Activated T-cell treated with anti-CD3 and anti-CD28 coated beads for 24 hours (primary cell): ENCODE measurements around the gene TBC1D14.

Experiments
- DNase-seq: peaks from one replicate; pipeline ENCODE4 v3.0.0-alpha.2; 2020; ENCODE audit warnings: low read depth

The TBC1D14 gene

DNA sequence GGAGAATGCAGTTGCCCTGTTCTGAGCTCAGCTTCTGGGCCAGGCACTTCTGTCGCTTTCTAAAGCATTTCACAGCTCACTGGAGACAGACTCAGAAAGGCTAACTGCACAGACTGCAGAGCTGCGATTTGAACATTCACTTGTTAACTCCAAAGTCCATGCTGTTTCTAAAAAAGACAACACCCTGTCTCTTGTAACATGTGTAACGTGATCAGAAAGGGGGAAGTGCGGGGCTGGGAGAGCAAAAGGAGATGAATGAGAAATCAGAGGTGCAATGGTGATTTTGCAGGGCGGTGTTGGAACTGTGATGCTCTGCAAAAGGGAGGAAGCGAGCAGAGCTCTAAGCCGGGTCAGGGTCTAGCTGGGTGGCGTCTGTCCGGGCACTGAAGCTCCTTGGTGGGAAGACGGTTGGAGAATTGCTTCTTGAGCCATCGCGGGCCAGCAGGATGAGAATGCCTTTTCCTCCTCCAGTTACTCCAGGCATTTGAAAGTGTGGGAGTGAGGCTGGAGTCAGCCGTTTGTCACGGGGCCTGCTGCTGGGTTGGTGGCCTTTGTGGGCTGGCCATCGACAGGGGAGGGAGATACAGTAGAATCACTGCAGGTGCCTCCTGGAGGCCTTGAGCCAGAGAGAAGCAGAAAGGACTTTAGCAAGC, 20.3 kb downstream of the TBC1D14 start:
- no peak for DNase-seq

DNA sequence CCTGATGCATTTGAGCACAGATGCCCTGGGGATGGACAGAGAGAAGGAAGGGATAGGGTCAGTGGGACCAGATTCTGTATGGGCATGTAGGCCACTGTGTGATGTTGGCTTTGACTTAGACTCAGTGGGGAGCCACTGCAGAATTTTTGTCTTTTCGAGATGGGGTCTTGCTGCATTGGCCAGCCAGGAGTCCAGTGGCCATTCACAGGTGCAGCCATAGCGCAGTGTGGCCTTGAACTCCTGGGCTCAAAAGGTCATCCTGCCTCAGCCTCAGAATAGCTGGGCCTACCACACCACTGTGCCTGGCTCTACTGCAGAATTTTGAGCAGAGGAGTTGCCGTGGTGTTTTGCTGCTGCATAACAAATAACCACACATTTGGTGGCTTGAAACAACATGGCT, 22.8 kb downstream of the TBC1D14 start:
- no peak for DNase-seq

DNA sequence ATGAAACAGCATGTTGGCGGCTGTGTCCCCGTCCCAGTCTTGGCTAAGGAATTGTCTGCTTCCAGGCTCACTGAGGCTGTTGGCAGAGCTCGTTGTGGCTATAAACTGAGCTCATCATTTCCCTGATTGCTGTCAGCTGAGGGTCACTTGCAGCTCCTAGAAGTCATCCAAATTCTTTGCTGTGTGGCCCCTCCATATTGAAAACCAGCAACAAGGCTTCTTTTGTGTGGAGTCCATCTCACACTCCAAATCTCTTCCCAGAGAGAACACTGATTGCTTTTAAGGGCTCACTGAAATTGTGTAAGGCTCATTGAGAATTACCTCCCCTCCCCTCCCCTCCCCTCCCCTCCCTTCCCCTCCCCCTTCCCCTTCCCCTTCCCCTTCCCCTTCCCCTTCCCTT, 23.3 kb downstream of the TBC1D14 start:
- no peak for DNase-seq

DNA sequence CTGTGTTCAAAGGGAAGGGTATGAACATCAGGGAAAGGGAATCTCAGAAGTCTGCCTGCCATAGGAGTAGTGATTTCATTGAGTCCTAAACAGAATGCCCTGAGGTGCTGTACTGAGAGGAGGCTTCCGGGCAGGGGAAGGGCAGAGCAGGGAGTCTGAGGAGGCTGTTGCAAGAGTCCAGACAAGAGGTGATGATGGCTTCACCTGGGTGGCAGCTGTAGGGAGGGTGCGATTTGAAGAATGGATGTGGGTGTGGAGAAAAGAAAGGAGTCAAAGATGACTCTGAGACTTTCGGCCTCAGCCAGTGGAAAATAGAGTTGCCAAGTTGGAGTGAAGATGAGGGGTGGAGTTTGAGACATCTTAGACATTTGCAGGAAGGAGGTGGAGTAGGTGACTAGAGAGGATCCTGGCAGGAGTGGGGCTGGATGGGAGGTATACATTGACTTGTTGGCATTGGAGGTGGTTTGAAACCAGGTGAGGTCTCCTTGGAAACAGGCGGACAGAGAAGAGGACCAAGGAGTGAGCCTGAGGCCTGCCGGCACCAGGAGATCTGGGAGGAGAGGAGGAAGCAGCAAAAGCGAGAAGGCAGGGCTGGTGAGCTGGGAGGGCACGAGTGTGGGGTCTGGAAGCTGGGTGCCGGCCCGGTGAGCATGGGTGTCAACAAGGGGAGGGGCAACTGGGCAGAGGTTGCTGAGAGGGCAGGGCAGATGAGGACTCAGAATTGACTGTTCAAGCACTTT, 24.2 kb downstream of the TBC1D14 start:
- no peak for DNase-seq

DNA sequence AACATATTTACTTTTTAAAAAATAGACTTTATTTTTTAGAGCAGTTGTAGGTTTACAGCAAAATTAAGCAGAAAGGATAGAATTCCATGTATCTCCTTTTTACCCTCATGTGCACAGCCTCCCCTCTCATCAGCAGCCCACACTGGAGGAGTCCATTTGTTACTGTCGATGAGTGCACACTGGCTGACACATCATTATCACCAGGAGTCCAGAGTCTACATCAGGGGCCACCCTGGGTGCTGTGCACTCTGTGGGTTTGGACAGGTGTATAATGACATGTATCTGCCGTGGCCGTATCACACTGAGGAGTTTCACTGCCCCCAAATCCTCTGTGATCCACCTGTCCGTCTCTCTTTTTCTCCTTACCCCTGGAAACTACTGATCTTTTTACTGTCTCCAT, 26.3 kb downstream of the TBC1D14 start:
- no peak for DNase-seq

DNA sequence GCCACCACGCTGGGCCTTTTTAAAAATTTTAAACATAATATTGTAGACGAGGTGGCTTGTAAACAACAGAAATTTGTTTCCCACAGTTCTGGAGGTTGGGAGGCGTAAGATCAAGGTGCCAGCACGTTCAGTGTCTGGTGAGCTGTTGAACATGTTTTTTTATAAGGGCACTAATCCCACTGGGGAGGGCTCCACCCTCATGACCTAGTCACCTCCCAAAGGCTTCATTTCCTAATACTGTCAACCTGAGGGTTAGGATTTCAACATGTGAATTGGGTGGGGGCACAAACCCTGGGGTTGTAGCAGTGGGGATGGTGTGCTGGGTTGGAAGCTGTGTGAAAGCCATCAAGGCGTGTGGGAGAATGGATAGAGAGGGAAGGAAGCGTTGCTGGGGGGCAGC, 27.6 kb downstream of the TBC1D14 start:
- no peak for DNase-seq

DNA sequence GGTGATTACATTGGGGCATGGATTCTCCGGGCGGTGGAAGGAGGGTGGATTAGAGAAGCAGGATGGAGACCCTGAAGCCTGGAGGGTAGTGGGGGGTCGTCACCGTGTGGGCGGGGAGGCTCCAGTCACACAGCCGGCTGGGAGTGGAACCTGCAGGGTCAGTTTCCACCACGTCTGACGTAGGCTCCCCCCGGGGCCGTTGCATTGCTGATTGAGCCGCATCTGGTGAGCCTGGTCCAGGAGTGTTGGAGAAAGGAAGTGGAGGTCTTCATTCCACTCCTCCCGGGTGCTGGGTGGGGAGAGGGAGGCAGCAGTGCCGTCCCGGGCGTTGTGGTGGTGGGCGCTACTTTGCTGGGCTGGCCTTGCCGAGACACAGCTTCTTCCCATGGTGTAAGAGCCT, 28.1 kb downstream of the TBC1D14 start:
- DNase-seq, result no peak

DNA sequence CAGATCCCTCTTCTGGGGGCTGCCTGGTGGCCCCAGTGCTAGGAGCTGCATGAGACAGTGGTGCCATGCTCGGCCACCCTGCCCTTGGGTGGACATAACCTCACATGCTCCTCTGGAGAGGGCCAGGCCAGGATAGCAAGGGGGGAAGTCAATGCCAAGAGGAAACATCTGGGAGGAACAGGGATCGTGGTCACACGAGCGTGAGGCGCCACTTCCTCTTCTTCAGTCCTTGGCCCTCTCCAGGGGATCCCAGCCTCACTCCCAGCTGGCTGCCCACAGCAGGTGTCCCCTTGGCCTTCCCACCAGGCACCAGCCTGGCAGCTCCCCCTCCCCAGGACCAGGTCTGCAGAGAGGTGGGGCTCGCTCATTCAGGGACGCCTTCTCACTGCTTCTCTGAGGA, 28.6 kb downstream of the TBC1D14 start:
- DNase-seq, result no peak

DNA sequence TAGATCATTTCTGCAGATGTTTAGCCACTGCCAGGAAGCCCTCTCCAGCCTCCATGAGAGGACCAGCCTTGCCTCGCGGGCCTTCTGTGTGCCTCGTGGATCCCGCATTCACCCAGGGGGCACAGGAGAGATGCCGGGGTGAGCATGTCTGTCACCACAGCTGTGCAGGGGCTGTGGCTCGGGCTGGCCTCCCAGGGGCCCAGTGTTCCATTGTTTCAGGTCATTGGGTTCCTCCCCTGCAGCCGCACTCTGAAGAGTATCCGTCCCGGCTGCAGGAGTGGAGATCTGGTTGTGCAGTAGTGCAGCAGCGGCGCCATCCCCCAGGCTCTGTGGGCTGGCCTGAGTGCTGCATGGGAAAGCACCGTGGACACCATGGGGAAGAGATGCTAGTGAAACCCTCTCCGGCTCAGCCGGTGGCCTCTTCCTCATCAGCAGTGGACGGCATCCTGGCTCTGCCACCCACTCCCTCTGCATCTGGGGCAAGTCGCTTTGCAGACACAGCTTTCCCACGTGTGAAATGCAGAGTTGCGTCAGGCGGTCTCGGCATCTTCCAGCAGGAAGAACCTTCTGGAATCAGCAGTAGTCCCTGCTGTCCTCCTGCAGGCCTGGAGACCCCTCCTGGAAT, 29.1 kb downstream of the TBC1D14 start:
- DNase-seq, result no peak

DNA sequence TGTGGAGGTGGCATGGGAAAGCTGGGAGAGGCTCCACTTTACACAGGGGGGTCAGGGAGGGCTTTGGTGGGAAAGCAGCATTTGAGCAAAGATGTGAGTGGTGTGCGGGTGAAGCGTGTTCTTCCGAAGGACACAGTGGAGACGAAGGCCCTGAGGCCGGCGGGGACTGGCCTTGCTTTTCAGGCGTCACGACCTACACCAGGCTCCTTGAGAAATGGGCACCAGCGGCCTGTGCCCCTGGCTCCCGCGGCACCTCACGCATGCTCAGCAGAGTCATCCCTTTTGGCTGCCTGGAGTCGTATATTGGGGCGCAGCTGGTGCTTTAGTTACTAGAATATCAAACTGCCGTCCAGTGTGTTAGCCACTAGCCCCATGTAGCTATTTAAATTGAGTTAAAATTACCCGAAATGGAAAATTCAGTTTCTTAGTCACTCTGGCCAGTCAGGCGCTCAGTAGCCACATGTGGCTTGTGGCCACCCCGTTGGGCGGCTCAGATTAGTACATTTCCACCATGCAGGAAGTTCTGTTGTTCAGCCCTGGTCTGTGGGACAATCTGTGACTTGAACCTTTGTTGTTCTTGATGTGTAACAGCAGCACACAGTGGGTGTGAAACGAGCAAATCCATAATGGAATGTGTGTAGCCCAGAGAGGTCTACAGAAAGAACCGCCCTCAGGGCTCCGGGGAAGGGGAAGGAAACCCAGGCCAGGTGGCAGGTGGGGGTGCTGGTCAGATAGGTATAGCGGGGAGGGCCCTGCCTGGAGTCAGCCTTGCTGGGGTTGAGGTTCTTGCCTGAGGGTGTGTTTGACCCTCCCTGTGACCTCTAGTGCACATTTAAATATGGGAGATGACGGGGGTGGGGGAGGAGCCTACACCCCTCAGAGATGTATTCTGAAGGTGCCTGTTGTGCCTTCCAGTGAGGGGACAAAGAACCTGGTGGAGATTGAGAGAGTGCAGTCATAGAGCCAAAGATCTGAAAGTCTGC, 30.4 kb downstream of the TBC1D14 start:
- no peak for DNase-seq

DNA sequence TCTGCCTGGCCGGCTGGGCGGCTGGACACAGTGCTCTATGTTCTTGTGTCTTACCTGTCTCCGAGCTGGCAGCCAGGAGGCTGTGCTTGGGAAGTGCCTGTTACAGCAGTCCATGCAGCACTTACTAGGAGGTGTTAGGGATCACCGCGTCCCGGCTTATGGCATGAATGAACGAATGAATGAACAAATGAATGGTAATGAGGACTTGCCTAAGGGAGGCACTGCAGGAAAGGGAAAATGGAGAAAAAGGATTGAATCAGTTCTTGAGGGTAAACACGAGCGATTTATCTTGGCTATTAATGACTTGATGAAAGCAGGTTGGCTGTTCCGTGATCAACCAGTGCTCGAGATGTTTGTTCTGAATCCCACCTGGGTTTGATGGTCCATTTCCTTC, 31.1 kb downstream of the TBC1D14 start:
- DNase-seq, result no peak

DNA sequence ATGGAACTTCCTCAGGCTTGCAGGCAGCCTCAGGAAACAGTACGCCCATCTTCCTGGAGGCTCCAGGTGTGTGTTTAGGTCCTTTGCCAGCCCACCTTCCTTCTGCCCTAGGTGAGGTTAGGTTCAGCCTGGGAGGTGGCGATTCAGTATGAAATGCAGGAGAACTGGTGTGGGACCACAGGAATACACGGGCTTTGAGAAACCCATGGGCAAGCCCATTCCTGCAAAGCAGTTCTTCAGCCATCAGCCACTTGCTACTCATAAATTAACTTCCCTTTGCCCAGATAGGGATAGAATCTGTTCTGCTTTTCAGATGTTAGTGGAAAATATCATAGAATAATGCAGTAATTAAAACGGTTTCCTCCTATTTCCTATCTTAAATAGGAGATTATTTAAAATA, 32.2 kb downstream of the TBC1D14 start:
- no peak for DNase-seq

DNA sequence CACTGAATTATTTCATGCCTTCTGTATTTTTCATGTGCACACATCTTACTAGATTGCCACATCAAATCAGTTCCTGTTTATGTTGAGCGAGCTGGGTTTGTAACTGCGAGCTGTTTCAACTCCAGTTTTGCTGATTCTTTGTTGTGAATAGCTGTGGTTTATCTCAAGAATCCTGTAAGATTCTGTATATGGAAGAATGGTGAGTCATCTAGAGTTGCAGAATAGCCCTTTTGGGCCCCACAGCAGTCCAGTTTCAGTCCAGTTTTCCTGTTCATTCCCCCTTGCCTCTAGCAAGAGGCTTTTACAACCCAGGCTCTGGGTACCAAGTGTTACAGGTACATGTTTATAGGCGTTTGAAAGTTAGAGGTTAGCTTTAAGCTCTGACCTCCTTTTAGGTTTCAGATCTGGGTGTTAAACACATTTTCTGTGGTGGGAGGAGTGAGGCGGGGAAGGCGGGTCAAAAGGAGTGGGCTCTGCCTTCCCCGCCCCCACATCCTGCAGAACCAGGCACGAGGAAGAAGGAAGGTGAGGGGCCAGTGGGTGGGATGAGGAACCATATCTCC, 32.7 kb downstream of the TBC1D14 start:
- DNase-seq, result no peak

DNA sequence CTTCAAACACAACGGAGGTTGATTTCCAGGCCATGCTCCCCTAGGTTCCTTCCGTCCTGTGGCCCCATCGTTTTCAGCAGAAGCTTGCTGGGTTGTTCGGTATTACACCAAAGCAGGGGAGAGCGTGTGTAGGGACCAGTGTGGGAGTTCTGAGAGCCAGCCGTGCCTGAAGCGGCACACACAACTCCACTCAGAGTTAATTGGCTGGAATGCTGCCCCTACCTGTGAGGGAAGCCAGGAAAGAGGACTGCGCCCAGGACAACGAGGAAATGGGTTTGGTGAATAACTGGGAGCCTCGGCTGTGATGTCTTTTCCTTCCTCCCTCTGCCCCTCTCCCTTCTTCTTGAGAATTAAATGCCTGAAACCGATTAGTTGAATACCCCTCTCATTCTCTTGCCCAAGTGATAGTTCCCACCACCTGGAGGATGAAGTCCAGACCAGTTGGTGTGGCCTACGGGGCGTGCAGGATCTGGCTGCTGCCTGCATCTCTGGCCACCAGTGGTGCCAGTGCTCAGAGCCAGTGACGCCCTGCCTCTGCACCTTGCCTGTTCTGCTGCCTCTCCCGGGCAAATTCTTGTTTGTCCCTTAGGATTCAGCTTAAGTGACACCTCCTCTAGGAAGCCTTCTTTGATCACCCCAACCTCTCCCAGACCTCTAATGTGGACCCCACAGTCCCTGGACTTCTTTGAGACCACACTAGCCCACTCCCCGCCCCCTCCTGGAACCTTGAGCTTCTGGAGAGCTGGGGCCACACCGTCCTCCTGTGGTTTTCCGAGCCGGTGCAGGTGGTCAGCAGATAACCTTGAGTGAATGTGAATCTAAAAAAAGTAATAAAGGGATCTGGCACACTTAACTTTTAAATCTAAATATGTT, 33.6 kb downstream of the TBC1D14 start:
- DNase-seq, result no peak

DNA sequence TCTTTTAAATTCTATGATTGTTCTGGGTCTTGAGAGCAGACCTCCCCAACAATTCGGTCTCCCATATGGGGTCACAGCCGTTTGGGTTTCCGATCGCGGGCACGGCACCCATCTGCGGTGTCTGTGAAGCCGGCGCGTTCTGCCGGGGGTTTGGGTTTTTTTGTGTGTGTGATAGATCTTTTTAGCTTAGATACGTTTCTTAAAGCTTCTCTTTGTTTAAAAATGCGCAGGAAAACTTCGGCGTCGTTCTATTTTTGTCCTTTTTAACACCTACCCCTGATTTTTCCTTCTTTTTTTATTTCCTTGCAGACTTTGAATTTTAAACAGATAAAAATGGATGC, 34.2 kb downstream of the TBC1D14 start:
- DNase-seq, result no peak

DNA sequence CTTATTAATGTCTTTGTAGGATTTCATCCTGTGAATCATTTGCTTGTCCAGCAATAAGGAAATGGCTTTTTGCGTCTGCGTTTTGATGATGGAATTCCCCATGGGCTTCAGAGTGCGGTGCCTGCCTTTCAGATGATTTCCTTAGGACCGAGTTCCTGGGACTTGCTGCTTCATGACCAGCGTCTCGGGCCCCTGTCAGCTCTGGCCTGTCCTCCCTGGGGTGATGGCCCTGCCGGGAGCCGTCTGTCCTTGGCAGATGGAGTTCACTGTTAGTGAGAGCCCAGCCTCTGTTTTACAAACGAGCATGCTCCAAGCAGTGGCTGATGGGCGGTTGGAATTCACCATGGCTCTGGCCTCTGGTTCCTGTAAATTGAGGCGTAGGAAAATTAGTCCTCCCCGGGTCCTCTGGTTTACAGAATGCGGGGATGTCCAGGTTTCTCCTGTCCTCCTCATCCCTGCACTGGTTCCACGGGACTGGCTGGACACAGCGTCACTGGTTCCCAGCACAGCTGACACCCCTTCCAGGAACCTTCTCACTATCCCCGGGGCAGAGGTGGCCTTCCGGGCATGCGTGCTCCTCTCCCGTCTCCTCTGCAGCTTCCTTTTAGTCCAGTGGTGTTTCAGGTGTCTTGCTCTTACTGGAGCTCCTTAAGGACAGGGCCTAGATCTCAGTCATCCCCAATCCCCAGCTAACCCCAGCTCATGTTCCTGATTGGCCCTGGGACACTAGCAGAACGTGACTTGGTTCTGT, 34.9 kb downstream of the TBC1D14 start:
- no peak for DNase-seq

DNA sequence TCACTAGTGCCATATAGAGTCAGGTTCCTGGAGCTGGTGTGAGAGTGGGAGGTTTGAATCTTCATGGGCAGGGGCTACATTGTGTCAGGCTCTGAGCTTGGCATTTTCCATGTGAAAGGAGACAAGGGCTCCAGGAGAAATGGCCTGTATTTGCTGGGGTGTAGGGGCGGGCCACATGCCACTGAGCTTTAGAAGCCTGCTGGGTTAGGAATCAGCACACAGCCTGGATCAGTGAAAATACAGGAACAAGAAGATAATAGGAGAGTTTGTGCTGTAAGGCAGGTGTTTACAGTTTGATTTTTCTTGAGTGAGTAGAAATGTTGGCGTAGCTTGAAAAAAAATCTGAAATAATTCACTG, 35.4 kb downstream of the TBC1D14 start:
- DNase-seq, result no peak

DNA sequence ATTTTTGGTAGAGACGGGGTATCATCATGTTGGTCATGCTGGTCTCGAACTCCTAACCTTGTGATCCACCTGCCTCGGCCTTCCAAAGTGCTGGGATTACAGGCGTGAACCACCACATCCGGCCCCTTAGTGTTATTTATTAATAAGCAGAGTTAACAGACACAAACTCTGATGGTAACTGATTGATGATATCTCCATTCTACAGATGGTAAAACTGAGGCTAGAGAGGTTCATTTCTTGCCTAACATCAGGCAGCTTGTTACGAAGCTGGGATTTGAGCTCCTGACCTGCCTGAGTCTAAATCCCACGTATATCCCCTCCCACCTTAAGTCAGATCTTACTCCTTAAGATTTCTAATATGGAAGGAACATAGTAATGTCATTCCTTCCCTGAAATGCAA, 36.9 kb downstream of the TBC1D14 start:
- DNase-seq, result no peak

DNA sequence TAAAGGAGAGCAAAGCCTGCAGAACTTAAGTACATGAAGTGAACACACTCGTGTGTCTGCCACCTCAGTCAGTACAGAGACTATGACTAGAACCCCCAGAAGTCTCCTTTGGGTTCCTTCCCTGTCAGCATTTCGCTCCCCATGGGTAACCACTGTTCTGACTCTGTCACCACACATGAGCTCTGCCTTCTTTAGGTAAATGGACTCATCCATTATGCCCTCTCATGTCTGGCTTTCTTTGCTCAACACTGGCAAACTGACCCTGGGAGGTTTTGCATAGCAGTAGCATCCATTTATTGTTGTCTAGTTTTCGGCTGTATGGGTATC, 38.5 kb downstream of the TBC1D14 start:
- no peak for DNase-seq

DNA sequence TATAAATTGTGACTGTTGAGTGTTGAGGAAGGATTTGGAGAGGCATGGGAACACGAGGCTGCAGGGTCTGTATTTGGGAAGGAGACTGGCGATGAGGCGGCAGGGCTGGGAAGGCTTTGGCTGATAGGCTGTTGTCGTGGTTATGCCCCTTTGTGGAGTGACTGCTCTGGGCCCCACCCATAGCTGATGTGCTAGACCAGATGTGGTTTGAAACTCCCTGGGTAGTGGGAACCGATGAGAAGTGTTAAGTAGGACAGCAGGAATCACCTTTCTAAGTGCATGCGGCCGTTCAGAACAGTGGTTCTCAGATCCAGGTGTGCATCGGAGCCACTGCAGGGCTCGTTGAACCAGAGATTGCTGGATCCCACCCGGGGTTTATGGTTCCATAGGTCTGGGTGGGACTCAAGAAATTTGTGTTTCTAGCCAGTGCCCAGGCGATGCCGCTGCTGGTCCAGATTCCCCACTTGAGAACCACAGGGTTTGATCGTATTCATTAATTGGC, 42.3 kb downstream of the TBC1D14 start:
- DNase-seq, result no peak
